GM21737 (cell line): ENCODE measurements around the gene GRB7.

Source experiments
- ATAC-seq: cut with Tn5 transposase; IDR thresholded peaks from one replicate; pipeline ENCODE4 v1.9.1; 2021; ENCODE audit warnings: mild to moderate bottlenecking, moderate library complexity; ENCODE audit not compliant: unreplicated experiment

GRB7 gene

DNA sequence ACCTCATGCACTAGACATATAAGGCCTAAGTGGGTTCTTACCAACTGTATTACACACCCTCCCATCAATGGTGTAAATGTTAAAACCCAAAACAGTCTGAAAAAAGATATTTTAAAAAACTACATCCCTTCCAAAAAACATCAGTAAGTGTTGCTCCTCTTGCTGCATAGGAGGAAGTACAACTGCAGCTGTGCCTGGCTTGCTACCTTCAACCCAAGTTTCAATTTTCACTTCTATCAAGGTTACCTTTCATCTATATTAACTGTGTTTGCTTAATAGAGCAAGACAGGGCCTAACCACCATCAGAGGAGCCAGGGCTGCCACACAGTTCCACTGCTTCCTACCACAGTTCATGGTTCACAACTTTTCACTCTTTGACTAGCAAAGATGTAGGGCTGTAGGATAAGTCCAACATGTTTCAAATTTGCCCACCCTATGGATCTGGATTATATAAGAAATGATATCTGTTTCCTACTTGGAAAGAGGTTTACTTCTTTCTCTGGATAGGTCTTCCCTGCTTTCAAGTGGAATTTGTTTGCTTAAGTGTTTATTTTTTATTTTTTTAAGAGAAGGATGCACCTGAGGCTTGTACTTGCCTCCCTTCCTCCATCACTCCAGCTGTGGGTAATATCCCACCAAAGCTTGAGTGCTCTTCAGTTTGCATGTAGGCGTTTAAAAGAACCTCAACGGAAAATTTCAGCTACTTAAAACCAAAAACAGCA, 56.7 kb downstream of the GRB7 start:
- peak; percentile 83 for ATAC-seq
